Measurements from ENCODE around the gene FANCL.
"Not testable (repeated sequence)": the region's sequence is repeated elsewhere in the genome, so short reads cannot be mapped to it uniquely, and the experiment has no call there.

Gene FANCL

DNA sequence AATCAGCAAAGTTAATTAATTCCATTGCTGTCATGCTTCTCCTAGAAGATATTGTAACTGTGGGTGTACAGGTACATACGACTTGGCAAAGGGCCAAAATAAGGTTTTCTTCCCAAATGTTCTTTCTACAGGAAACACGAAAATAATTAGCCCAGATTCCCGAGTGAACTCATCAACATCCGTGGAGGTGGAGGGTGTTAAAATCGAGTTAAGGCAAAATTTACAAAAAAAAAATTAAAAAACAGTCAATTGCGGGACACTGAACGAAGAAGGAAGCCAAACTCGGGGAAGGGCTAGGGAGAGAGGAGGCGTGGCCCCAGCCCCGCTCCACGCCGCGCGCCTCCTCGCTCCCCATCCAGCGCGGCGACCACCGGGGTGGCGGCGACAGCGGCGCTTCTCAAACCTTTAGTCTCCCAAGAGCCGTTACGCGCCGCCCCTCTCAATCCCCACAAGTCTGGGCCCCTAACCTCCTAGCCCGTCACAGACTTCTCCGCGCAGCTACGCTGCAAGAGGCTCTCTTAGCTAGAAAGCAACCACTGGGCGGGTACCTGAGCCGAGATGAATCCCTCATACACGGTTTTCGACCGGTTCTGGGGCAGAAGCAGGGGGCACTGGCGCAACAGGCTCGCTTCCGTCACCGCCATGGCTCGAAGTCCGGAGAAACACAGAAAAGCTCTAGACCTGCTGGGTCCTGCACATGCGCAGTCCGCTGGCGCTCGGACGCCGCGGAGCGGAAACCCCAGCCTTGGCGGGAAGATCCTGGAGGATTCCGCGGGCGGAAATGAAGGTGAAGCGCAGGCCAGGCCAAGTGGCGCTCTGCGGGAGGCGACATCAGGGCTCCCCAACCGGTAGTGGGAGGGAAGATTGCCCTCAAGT is at the start of gene FANCL:
Gene FANCL (minus strand): TSS at position 656 of the 876 bp plus-strand sequence. CDS start 12 bp downstream, at position 644.
- Histone ChIP-seq H3K4me3 (ENCODE audit: severe bottlenecking) (peak within 1 kb of the TSS; percentile 81), H3K4me1 (ENCODE audit: insufficient read depth, poor library complexity, severe bottlenecking) (peaks cover 8% of the 10 kb centered on the region), H3K36me3 (ENCODE audit: low read depth) (no peaks in the 10 kb centered on the region), H3K9me3 (ENCODE audit: severe bottlenecking) (no peaks in the 10 kb centered on the region), H3K27me3 (ENCODE audit: insufficient read depth, poor library complexity, severe bottlenecking) (no peaks in the 10 kb centered on the region), H3K27ac (ENCODE audit: poor library complexity, severe bottlenecking) (peak within 1 kb of the TSS; percentile 70)
- ATAC-seq (ENCODE audit: low read depth) (peak; percentile 86), DNase-seq (ENCODE audit: low spot score) (peak; percentile 82)
- TF ChIP-seq, protein P1, sequence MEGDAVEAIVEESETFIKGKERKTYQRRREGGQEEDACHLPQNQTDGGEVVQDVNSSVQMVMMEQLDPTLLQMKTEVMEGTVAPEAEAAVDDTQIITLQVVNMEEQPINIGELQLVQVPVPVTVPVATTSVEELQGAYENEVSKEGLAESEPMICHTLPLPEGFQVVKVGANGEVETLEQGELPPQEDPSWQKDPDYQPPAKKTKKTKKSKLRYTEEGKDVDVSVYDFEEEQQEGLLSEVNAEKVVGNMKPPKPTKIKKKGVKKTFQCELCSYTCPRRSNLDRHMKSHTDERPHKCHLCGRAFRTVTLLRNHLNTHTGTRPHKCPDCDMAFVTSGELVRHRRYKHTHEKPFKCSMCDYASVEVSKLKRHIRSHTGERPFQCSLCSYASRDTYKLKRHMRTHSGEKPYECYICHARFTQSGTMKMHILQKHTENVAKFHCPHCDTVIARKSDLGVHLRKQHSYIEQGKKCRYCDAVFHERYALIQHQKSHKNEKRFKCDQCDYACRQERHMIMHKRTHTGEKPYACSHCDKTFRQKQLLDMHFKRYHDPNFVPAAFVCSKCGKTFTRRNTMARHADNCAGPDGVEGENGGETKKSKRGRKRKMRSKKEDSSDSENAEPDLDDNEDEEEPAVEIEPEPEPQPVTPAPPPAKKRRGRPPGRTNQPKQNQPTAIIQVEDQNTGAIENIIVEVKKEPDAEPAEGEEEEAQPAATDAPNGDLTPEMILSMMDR (IDR thresholded peaks at IDR 0.05; ENCODE audit: poor library complexity, severe bottlenecking), result no peak

DNA sequence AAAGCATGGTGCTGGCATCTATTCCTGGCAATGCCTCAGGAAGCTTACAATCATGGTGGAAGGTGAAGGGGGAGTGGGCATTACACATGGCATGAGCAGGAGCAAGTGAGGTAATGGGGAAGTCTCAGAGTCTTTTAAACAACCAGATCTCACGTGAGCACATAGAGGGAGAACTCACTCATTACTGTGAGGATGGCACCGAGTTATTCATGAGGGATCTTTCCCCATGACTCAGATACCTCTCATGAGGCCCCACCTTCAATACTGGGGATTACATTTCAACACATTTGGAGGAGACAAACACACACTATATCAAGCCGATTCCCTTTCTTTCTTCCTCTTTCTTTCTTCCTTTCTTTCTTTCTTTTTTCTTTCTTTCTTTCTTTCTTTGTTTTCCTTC is 47.9 kb upstream of the FANCL start:
- TF ChIP-seq, protein P1 (IDR thresholded peaks at IDR 0.05; ENCODE audit: poor library complexity, severe bottlenecking), result no peak
- H3K4me3 ChIP-seq (ENCODE audit: severe bottlenecking), result no peak overlapping the region
- H3K27me3 ChIP-seq (ENCODE audit: insufficient read depth, poor library complexity, severe bottlenecking), result no peaks in the 10 kb centered on the region
- H3K36me3 ChIP-seq (ENCODE audit: low read depth), result no peaks in the 10 kb centered on the region
- peaks cover 3% of the 10 kb centered on the region for H3K4me1 ChIP-seq (ENCODE audit: insufficient read depth, poor library complexity, severe bottlenecking)
- H3K27ac ChIP-seq (ENCODE audit: poor library complexity, severe bottlenecking), result no peak overlapping the region
- ATAC-seq (ENCODE audit: low read depth) (peak; percentile 99), DNase-seq (ENCODE audit: low spot score) (no peak)
- H3K9me3 ChIP-seq (ENCODE audit: severe bottlenecking), result no peaks in the 10 kb centered on the region

DNA sequence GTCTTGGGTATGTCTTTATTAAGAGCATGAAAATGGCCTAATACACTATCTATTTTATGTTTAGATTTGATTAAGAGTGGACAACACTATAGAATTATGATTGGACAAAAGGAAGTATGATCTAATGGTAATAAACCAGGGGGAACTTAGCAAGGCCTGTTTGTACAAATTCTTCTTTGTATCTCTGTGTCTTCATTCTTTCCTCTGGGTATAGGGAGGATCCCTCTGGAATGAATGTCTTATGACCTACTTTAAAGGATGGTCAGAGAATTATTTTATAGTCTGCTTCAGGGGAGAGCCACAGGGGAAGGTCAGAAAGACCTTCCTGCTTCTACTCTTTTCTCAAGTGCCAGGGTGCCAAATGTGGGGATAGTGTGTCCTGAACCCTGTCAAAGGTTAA is 42.8 kb upstream of the FANCL start:
- no peaks in the 10 kb centered on the region for H3K36me3 ChIP-seq (ENCODE audit: low read depth)
- TF ChIP-seq, protein P1 (IDR thresholded peaks at IDR 0.05; ENCODE audit: poor library complexity, severe bottlenecking), result no peak
- H3K9me3 ChIP-seq (ENCODE audit: severe bottlenecking), result no peaks in the 10 kb centered on the region
- H3K4me1 ChIP-seq (ENCODE audit: insufficient read depth, poor library complexity, severe bottlenecking), result no peaks in the 10 kb centered on the region
- H3K27me3 ChIP-seq (ENCODE audit: insufficient read depth, poor library complexity, severe bottlenecking), result no peaks in the 10 kb centered on the region
- DNase-seq (ENCODE audit: low spot score), result no peak
- no peak overlapping the region for H3K4me3 ChIP-seq (ENCODE audit: severe bottlenecking)
- ATAC-seq (ENCODE audit: low read depth), result no peak
- no peak overlapping the region for H3K27ac ChIP-seq (ENCODE audit: poor library complexity, severe bottlenecking)

DNA sequence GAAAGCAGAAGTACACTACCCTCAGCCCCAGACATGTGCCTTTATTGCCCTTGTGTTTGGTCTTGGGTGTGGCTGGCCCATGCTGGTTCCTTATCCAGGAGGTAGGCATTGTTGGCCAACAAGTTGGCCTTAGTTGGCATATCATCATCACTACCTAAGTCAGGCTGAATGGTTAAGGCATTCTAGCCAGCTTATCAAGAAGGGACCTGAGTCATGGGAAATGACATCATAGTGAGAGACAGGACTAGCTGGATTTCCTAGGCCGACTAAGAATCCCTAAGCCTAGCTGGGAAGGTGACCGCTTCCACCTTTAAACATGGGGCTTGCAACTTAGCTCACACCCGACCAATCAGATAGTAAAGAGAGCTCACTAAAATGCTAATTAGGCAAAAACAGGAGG is 34.0 kb upstream of the FANCL start:
- H3K36me3 ChIP-seq (ENCODE audit: low read depth); H3K27ac ChIP-seq (ENCODE audit: poor library complexity, severe bottlenecking); H3K9me3 ChIP-seq (ENCODE audit: severe bottlenecking); H3K4me1 ChIP-seq (ENCODE audit: insufficient read depth, poor library complexity, severe bottlenecking); H3K27me3 ChIP-seq (ENCODE audit: insufficient read depth, poor library complexity, severe bottlenecking); H3K4me3 ChIP-seq (ENCODE audit: severe bottlenecking); DNase-seq (ENCODE audit: low spot score); ATAC-seq (ENCODE audit: low read depth): not testable (repeated sequence)

DNA sequence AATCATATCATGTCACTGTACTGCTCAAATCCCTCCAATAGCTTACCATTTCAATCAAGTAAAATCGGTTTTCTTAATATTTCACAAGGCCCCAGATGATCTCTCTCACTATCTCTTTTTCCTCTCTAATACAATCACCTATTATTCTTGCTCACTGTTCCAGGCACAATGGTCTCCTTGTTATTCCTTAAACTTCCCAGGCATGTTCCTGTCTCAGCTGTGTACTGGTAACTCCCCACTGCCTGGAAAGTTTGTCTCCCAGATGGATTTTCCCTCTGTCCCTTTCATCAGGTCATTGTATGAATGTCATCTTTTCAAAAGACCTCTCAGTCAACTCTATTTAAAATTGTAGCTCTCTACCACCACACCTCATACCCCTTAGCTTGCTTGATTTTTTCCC is 30.7 kb upstream of the FANCL start:
- TF ChIP-seq, protein P1 (IDR thresholded peaks at IDR 0.05; ENCODE audit: poor library complexity, severe bottlenecking), result no peak
- Histone ChIP-seq H3K27ac (ENCODE audit: poor library complexity, severe bottlenecking) (no peak overlapping the region), H3K4me1 (ENCODE audit: insufficient read depth, poor library complexity, severe bottlenecking) (no peaks in the 10 kb centered on the region), H3K36me3 (ENCODE audit: low read depth) (no peaks in the 10 kb centered on the region), H3K4me3 (ENCODE audit: severe bottlenecking) (no peak overlapping the region), H3K9me3 (ENCODE audit: severe bottlenecking) (no peaks in the 10 kb centered on the region), H3K27me3 (ENCODE audit: insufficient read depth, poor library complexity, severe bottlenecking) (no peaks in the 10 kb centered on the region)
- ATAC-seq (ENCODE audit: low read depth) (no peak), DNase-seq (ENCODE audit: low spot score) (no peak)

All from RWPE2 (cell line).